Body of pancreas (tissue), 4 donors: Measurements from ENCODE around the gene TP53BP1.

ENCODE experiments used
- POLR2A ChIP-seq, 3 donors: fragments of 450-650 bp; IDR thresholded peaks; one replicate each; pipeline ENCODE4 v1.6.1; 2016; ENCODE audit warnings: antibody characterized with exemption in 3 of 3, mild to moderate bottlenecking in 2 of 3
- TF ChIP-seq, protein P1 (sequence below), 7 experiments: fragments of 450-650 bp in 4 of 7; fragments of 200-600 bp in 3 of 7; sonication (generic) in 3 of 7; IDR thresholded peaks; one replicate each; pipeline ENCODE4 v1.5.1; 2016 to 2019; ENCODE audit warnings: antibody characterized with exemption in 7 of 7

- TF ChIP-seq, protein P1, sequence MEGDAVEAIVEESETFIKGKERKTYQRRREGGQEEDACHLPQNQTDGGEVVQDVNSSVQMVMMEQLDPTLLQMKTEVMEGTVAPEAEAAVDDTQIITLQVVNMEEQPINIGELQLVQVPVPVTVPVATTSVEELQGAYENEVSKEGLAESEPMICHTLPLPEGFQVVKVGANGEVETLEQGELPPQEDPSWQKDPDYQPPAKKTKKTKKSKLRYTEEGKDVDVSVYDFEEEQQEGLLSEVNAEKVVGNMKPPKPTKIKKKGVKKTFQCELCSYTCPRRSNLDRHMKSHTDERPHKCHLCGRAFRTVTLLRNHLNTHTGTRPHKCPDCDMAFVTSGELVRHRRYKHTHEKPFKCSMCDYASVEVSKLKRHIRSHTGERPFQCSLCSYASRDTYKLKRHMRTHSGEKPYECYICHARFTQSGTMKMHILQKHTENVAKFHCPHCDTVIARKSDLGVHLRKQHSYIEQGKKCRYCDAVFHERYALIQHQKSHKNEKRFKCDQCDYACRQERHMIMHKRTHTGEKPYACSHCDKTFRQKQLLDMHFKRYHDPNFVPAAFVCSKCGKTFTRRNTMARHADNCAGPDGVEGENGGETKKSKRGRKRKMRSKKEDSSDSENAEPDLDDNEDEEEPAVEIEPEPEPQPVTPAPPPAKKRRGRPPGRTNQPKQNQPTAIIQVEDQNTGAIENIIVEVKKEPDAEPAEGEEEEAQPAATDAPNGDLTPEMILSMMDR (IDR thresholded peaks at IDR 0.05) = no peak
- TF ChIP-seq POLR2A (IDR thresholded peaks at IDR 0.05) = no peak
These were observed 8.5 kb downstream of the TP53BP1 start for GRCh38 chr15:43484455-43484854.
